GM19099 (cell line): ENCODE data around the gene CACNG6.

ENCODE experiments used
- POLR2A ChIP-seq: IDR thresholded peaks from 3 replicates; pipeline ENCODE4 v1.6.1; 2011; ENCODE audit warnings: low read depth; ENCODE audit not compliant: insufficient read length; ENCODE audit errors: extremely low read depth

Gene CACNG6

GRCh38 chr19:53961523-53962356 is 29.7 kb upstream of the CACNG6 start:
- TF ChIP-seq POLR2A = no peak

- TF ChIP-seq POLR2A = no peak
Measured at GRCh38 chr19:53962887-53963431, 28.5 kb upstream of the CACNG6 start, which contains the start of gene CACNG8. Gene CACNG8 (plus strand): TSS chr19:53962937.

GRCh38 chr19:53965091-53965490 is 26.3 kb upstream of the CACNG6 start:
- TF ChIP-seq POLR2A = no peak

GRCh38 chr19:53966931-53967330 is 24.5 kb upstream of the CACNG6 start:
- no peak for TF ChIP-seq POLR2A

- TF ChIP-seq POLR2A = no peak
Measured at GRCh38 chr19:53969366-53969765, 22.1 kb upstream of the CACNG6 start.

GRCh38 chr19:53971673-53972072 is 19.8 kb upstream of the CACNG6 start:
- no peak for TF ChIP-seq POLR2A

GRCh38 chr19:53977429-53977990 is 13.9 kb upstream of the CACNG6 start:
- TF ChIP-seq POLR2A = no peak

- no peak for TF ChIP-seq POLR2A
Measured at GRCh38 chr19:53977991-53978731, 13.3 kb upstream of the CACNG6 start.

- TF ChIP-seq POLR2A = no peak
Measured at GRCh38 chr19:53978975-53979801, 12.2 kb upstream of the CACNG6 start.

- TF ChIP-seq POLR2A = no peak
Measured at GRCh38 chr19:53980539-53981375, 10.7 kb upstream of the CACNG6 start.

GRCh38 chr19:53981376-53981951 is 10.0 kb upstream of the CACNG6 start:
- no peak for TF ChIP-seq POLR2A

- TF ChIP-seq POLR2A = no peak
Measured at GRCh38 chr19:53982001-53982451, 9.4 kb upstream of the CACNG6 start.

- no peak for TF ChIP-seq POLR2A
Measured at GRCh38 chr19:53982611-53983010, 8.8 kb upstream of the CACNG6 start.
